Body of pancreas (tissue), 4 donors: Measurements from ENCODE around the gene ARL4D. TPM values are rescaled to one million over a fixed set of nuclear protein-coding genes. Genes with fewer than 3 reads are reported as not detected.

Experiments used
- ATAC-seq: fragments of 150-250 bp; one replicate; pipeline ENCODE4 v1.9.1; 2016
- DNase-seq, 4 donors: peaks; one replicate each; pipeline ENCODE4 v3.0.0-alpha.2; 2019
- H3K27ac ChIP-seq, 4 donors: fragments of 200-600 bp; sonication (generic); 1 replicate in 3 of 4; 2 replicates in 1 of 4; pipeline versions ENCODE4 v1.5.1 to v1.6.1; 2016 to 2019; ENCODE audit warnings: mild to moderate bottlenecking in 1 of 4, mixed read lengths in 1 of 4, moderate library complexity in 1 of 4
- H3K27me3 ChIP-seq, 2 donors: fragments of 200-600 bp; sonication (generic); one replicate each; pipeline ENCODE4 v1.6.0; 2016; ENCODE audit warnings: mild to moderate bottlenecking in 1 of 2
- H3K36me3 ChIP-seq, 2 donors: fragments of 200-600 bp; sonication (generic); replicated peaks in 1 of 2; 2 replicates each; pipeline ENCODE4 v1.5.1; 2016; ENCODE audit warnings: low read depth in 2 of 2; ENCODE audit not compliant: insufficient read depth in 1 of 2
- H3K4me1 ChIP-seq: fragments of 200-600 bp; sonication (generic); one replicate; pipeline ENCODE4 v1.6.0; 2016
- H3K4me3 ChIP-seq, 2 donors: fragments of 200-600 bp; sonication (generic); 1 replicate in 1 of 2; 2 replicates in 1 of 2; pipeline ENCODE4 v1.5.1; 2016 to 2019
- H3K9me3 ChIP-seq, 3 donors: fragments of 200-600 bp; sonication (generic); 1 replicate in 2 of 3; 2 replicates in 1 of 3; pipeline ENCODE4 v1.5.1; 2016
- POLR2A ChIP-seq, 3 donors: fragments of 450-650 bp; IDR thresholded peaks; one replicate each; pipeline ENCODE4 v1.6.1; 2016; ENCODE audit warnings: antibody characterized with exemption in 3 of 3, mild to moderate bottlenecking in 2 of 3
- WGBS, 2 donors: methylation state at CpG; one replicate each; pipeline ENCODE4 v1.1.5; 2017; 5-methylcytosine and 5-hydroxymethylcytosine counted together
- intact Hi-C: fragments of 100-400 bp; cut with DNase I; formaldehyde crosslinking; loops from one replicate; pipeline ENCODE4 v1.15.1; 2023
- total RNA-seq, 2 donors: library from RNA; depleted of rRNA; stranded (reverse); fragments of >200 nt; gene quantifications; one replicate each; pipeline ENCODE4 v1.1.0, GENCODE V29; 2016
- TF ChIP-seq, protein P1 (sequence below), 7 experiments: fragments of 450-650 bp in 4 of 7; fragments of 200-600 bp in 3 of 7; sonication (generic) in 3 of 7; IDR thresholded peaks; one replicate each; pipeline ENCODE4 v1.5.1; 2016 to 2019; ENCODE audit warnings: antibody characterized with exemption in 7 of 7

The ARL4D gene
- total RNA-seq, 2 donors from 2014 or later, result 2.1 to 4.6 TPM

GRCh38 chr17:43352579-43353331 lies 46.0 kb upstream of the ARL4D start:
- TF ChIP-seq POLR2A (IDR thresholded peaks at IDR 0.05), result no peak
- TF ChIP-seq, protein P1, sequence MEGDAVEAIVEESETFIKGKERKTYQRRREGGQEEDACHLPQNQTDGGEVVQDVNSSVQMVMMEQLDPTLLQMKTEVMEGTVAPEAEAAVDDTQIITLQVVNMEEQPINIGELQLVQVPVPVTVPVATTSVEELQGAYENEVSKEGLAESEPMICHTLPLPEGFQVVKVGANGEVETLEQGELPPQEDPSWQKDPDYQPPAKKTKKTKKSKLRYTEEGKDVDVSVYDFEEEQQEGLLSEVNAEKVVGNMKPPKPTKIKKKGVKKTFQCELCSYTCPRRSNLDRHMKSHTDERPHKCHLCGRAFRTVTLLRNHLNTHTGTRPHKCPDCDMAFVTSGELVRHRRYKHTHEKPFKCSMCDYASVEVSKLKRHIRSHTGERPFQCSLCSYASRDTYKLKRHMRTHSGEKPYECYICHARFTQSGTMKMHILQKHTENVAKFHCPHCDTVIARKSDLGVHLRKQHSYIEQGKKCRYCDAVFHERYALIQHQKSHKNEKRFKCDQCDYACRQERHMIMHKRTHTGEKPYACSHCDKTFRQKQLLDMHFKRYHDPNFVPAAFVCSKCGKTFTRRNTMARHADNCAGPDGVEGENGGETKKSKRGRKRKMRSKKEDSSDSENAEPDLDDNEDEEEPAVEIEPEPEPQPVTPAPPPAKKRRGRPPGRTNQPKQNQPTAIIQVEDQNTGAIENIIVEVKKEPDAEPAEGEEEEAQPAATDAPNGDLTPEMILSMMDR (IDR thresholded peaks at IDR 0.05), result no peak
- DNase-seq, result peak in 1 of 4 donors; percentile 48
- Histone ChIP-seq H3K9me3 (peaks cover 0 to 14% (median 0%) of the 10 kb centered on the region in 3 donors), H3K36me3 (no peaks in the 10 kb centered on the region), H3K4me1 (peaks cover 15% of the 10 kb centered on the region), H3K27ac (no peak overlapping the region), H3K4me3 (no peak overlapping the region), H3K27me3 (no peaks in the 10 kb centered on the region)
- intact Hi-C loops, result no loop called here
- ATAC-seq, result peak; percentile 24
- 55 to 58% methylated on average over 10 of the region's 10 CpGs for WGBS, 2 donors

- 31 to 34% methylated on average over 4 of the region's 4 CpGs for WGBS, 2 donors
- no peak for TF ChIP-seq POLR2A (IDR thresholded peaks at IDR 0.05)
- TF ChIP-seq, protein P1 (IDR thresholded peaks at IDR 0.05), result no peak
These were observed 45.4 kb upstream of the ARL4D start for GRCh38 chr17:43353393-43353792.

DNA sequence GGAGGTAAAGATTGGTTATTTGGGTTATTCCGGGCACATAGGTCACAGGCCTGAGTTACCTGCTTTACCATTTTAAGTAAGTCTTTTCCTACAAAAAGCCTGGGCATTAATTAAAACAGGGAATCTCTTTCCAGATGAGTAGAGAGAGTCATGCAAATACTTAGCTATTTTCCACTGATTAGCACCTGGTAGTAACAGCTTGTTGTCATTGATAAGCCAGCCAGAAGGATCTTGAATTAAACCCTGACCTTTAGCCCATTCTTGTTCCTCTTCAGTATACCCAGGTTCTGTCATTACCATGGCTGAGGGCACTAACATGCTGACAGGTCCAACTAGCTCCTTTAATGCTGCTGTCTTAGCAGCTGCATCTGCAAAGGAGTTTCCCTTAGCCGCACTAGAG lies 44.4 kb upstream of the ARL4D start:
- Histone ChIP-seq H3K27ac (no peak overlapping the region), H3K4me3 (no peak overlapping the region), H3K4me1 (peaks cover 17% of the 10 kb centered on the region), H3K36me3 (no peaks in the 10 kb centered on the region), H3K27me3 (no peaks in the 10 kb centered on the region), H3K9me3 (no peaks in the 10 kb centered on the region)
- no peak for ATAC-seq
- 92 to 97% methylated on average over 2 of the region's 2 CpGs for WGBS, 2 donors
- no peak for DNase-seq
- TF ChIP-seq POLR2A (IDR thresholded peaks at IDR 0.05), result no peak
- TF ChIP-seq, protein P1 (IDR thresholded peaks at IDR 0.05), result no peak
- intact Hi-C loops, result no loop called here

More at GRCh38 chr17:43353393-43353792, 45.4 kb upstream of the ARL4D start:
- Histone ChIP-seq H3K4me3 (no peak overlapping the region), H3K27me3 (no peaks in the 10 kb centered on the region), H3K4me1 (peaks cover 15% of the 10 kb centered on the region), H3K36me3 (no peaks in the 10 kb centered on the region), H3K27ac (no peak overlapping the region), H3K9me3 (peaks cover 0 to 8% (median 0%) of the 10 kb centered on the region in 3 donors)
- peak; percentile 24 for ATAC-seq
- DNase-seq, result no peak
- intact Hi-C loops, result no loop called here

GRCh38 chr17:43356450-43356849 lies 42.3 kb upstream of the ARL4D start:
- WGBS, 2 donors, result 88 to 91% methylated on average over 5 of the region's 5 CpGs
- no peak for TF ChIP-seq POLR2A (IDR thresholded peaks at IDR 0.05)
- TF ChIP-seq, protein P1 (IDR thresholded peaks at IDR 0.05), result no peak
- H3K4me1 ChIP-seq, result peaks cover 26% of the 10 kb centered on the region
- H3K36me3 ChIP-seq, result no peaks in the 10 kb centered on the region
- DNase-seq, result no peak
- no peaks in the 10 kb centered on the region for H3K9me3 ChIP-seq
- intact Hi-C loops, result no loop called here
- H3K27me3 ChIP-seq, result no peaks in the 10 kb centered on the region
- ATAC-seq, result no peak
- H3K4me3 ChIP-seq, result no peak overlapping the region
- no peak overlapping the region for H3K27ac ChIP-seq

GRCh38 chr17:43356999-43357398 lies 41.8 kb upstream of the ARL4D start:
- no peaks in the 10 kb centered on the region for H3K36me3 ChIP-seq
- no peak overlapping the region for H3K4me3 ChIP-seq
- peaks cover 29% of the 10 kb centered on the region for H3K4me1 ChIP-seq
- no peak overlapping the region for H3K27ac ChIP-seq
- intact Hi-C loops, result no loop called here
- no peaks in the 10 kb centered on the region for H3K9me3 ChIP-seq
- no peaks in the 10 kb centered on the region for H3K27me3 ChIP-seq
- 82 to 86% methylated on average over 4 of the region's 4 CpGs for WGBS, 2 donors
- no peak for ATAC-seq
- TF ChIP-seq POLR2A (IDR thresholded peaks at IDR 0.05), result no peak
- TF ChIP-seq, protein P1 (IDR thresholded peaks at IDR 0.05), result no peak
- DNase-seq, result no peak
